Brain microvascular endothelial cell (primary cell): ENCODE measurements around the gene MAOB.

ENCODE experiments used
- DNase-seq: peaks from one replicate; pipeline ENCODE4 v3.0.0-alpha.2; 2020
- H3K27ac ChIP-seq: fragments of 250-450 bp; sonication (Bioruptor Pico); 2 replicates; pipeline ENCODE4 v1.5.1; 2020; ENCODE audit warnings: mild to moderate bottlenecking, moderate library complexity
- H3K27me3 ChIP-seq: fragments of 250-450 bp; sonication (Bioruptor Pico); replicated peaks from 2 replicates; pipeline ENCODE4 v1.5.1; 2020; ENCODE audit warnings: mild to moderate bottlenecking
- H3K36me3 ChIP-seq: fragments of 250-450 bp; sonication (Bioruptor Pico); replicated peaks from 2 replicates; pipeline ENCODE4 v1.5.1; 2020; ENCODE audit warnings: mild to moderate bottlenecking
- H3K4me3 ChIP-seq: 2 replicates; pipeline ENCODE4 v1.5.1; 2011; ENCODE audit warnings: low read depth, mild to moderate bottlenecking, control low read depth, low read length, moderate library complexity
- in situ Hi-C: cut with HindIII; loops from 2 replicates; pipeline ENCODE4 v1.10.0; 2017; ENCODE audit warnings: low sequenced_read_pairs, low pct_ligation_motif_present
- TF ChIP-seq, protein P1 (sequence below): IDR thresholded peaks from 2 replicates; pipeline ENCODE4 v1.5.1; 2011; ENCODE audit warnings: low read depth, mild to moderate bottlenecking, moderate library complexity, low read length, control low read depth, inconsistent platforms; ENCODE audit errors: missing control alignments

Gene MAOB

DNA sequence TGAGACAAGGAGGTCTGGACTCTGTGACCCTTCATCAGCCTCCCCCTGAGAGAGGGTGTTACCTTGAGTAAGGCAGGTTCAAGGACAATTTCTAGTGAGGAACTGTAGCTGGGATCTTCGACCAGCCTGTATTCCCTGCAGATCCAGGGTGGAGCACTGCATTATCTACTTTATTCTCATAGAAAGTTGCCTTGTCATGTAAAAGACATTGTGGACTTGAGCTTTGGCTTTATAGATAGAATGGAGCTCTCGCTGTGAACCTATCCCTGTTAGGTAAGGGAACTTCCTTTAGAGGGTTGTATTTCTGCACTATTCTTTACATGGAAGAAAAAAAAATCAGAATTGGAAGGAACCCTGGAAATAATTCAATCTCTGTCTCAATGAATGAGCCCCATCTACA lies 134.8 kb downstream of the MAOB start:
- no peak overlapping the region for H3K27ac ChIP-seq
- no peak overlapping the region for H3K4me3 ChIP-seq
- in situ Hi-C loops, result no loop called here
- TF ChIP-seq, protein P1, sequence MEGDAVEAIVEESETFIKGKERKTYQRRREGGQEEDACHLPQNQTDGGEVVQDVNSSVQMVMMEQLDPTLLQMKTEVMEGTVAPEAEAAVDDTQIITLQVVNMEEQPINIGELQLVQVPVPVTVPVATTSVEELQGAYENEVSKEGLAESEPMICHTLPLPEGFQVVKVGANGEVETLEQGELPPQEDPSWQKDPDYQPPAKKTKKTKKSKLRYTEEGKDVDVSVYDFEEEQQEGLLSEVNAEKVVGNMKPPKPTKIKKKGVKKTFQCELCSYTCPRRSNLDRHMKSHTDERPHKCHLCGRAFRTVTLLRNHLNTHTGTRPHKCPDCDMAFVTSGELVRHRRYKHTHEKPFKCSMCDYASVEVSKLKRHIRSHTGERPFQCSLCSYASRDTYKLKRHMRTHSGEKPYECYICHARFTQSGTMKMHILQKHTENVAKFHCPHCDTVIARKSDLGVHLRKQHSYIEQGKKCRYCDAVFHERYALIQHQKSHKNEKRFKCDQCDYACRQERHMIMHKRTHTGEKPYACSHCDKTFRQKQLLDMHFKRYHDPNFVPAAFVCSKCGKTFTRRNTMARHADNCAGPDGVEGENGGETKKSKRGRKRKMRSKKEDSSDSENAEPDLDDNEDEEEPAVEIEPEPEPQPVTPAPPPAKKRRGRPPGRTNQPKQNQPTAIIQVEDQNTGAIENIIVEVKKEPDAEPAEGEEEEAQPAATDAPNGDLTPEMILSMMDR, result no peak
- no peaks in the 10 kb centered on the region for H3K27me3 ChIP-seq
- no peak for DNase-seq
- no peaks in the 10 kb centered on the region for H3K36me3 ChIP-seq

DNA sequence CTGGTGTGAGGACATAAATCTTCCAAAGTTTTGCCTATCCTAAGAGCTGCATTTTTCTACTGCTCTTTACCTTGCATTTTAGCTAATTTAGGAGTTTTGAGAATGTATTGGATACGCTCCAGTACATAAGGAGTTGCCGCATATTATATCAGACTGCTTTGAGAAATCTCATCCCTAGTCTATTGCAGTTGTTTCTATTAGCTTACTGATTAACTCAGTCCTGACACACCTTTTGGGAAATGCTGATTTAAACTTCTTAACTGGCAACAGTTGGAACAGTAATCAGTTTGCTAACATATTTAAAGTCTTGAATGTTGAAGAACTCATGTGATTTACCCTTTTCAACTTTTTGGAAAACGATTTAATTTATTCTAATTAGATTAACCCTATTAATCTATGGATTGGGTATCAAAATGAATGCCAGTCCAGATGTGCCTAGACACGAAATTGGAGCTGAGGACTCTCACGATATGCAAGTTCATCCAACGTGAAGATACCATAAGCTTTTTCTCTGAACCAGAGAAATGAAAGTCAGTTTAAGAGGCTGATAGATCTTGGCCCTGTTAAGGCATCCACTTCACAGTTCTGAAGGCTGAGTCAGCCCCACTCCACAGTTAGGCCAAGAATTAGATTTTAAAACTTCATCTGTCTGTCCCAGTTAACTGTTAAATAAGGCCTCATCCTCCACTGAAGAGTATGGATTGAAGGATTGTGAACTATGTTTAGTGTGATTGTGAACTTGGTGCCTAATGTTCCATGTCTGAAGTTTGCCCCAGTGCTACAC lies 136.1 kb downstream of the MAOB start:
- no peak overlapping the region for H3K4me3 ChIP-seq
- no peak for DNase-seq
- in situ Hi-C loops, result no loop called here

DNA sequence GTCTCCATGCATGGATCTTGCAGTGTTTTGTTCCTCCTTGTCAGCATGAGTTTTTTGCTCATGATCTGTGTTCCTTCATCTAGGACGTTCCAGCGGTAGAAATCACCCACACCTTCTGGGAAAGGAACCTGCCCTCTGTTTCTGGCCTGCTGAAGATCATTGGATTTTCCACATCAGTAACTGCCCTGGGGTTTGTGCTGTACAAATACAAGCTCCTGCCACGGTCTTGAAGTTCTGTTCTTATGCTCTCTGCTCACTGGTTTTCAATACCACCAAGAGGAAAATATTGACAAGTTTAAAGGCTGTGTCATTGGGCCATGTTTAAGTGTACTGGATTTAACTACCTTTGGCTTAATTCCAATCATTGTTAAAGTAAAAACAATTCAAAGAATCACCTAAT lies 138.0 kb downstream of the MAOB start:
- Histone ChIP-seq H3K4me3 (no peak overlapping the region), H3K27me3 (no peaks in the 10 kb centered on the region), H3K36me3 (no peaks in the 10 kb centered on the region), H3K27ac (no peak overlapping the region)
- TF ChIP-seq, protein P1, result no peak
- in situ Hi-C loops, result no loop called here
- no peak for DNase-seq

More for the DNA sequence above, 136.1 kb downstream of the MAOB start:
- Histone ChIP-seq H3K36me3 (no peaks in the 10 kb centered on the region), H3K27ac (no peak overlapping the region), H3K27me3 (no peaks in the 10 kb centered on the region)
- TF ChIP-seq, protein P1, result no peak

DNA sequence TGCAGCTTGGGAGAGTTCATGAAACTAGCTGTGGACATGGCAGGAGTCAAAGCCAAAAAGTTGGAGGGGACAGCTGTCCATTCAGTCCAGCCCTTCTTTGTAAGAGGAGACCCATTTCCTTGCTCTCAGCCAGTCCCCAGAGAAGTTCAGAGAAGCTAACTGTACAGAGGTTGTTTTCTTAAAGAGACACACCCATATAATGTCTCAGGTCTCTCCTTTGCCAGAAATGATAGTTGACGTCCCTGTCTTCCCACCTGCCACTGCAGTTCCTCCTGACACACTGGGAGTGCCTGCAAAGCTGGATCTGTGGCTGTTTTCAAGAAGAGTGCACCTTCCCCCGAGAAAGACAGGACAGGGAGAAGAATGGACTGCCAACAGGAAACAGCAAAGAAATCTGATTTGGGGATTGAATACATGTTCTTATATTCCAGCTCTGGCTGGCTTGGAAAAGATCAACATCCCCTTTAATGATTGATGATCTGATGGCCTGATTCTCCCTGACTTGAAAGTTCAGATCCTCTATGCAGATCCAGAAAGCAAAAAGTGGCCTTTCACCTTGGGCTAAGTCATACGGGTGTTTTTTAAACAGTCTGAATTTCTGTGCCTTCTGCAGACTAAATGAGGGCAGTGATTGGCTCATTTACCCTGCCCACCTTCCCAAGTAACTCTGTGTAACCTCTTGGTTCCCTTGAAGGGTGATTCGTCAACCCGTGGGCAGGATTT lies 139.0 kb downstream of the MAOB start:
- TF ChIP-seq, protein P1, result no peak
- no peak for DNase-seq
- in situ Hi-C loops, result no loop called here
- no peaks in the 10 kb centered on the region for H3K27me3 ChIP-seq
- no peak overlapping the region for H3K4me3 ChIP-seq
- no peaks in the 10 kb centered on the region for H3K36me3 ChIP-seq
- no peak overlapping the region for H3K27ac ChIP-seq

DNA sequence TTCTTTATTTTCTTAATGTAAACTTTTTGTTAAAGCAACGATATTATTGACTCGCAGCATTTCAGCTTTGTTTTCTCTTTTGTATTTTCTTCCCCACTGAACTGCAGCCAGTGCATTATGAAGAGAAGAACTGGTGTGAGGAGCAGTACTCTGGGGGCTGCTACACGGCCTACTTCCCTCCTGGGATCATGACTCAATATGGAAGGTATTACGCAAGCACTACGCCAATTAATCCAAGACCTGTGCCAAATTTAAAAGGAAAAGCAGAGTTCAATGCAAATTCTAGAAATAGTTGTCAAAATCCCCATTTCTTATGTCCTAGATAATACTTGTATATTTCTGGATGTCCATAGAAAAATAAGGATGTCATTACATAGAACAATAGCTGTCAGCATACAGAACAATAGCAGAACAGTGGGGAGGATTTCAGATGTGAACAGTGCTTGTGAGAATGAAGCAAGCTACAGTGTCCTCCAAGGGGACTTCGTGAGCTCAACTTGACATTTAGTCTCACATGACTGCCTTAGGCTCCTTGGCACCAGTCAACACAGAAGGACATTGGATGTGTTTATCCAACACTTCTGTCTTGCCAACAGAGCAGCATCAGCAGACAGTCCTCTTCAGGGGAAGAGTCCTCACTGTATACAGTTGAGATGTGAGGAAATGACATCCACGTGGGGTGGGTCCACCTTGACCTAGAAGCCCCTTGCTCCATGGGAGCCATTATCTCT lies 140.2 kb downstream of the MAOB start:
- Histone ChIP-seq H3K27me3 (no peaks in the 10 kb centered on the region), H3K36me3 (no peaks in the 10 kb centered on the region), H3K4me3 (no peak overlapping the region), H3K27ac (no peak overlapping the region)
- no peak for DNase-seq
- in situ Hi-C loops, result no loop called here
- TF ChIP-seq, protein P1, result no peak
